ENCODE data around the gene ANKRD23. TPM values are rescaled to one million over a fixed set of nuclear protein-coding genes. Genes with fewer than 3 reads are reported as not detected.
"Not testable (repeated sequence)": the region's sequence is repeated elsewhere in the genome, so short reads cannot be mapped to it uniquely, and the experiment has no call there.

ANKRD23 gene
- total and polyA plus RNA-seq, 12 donors = 0.96 to 40.0 (median 14.5) TPM

DNA sequence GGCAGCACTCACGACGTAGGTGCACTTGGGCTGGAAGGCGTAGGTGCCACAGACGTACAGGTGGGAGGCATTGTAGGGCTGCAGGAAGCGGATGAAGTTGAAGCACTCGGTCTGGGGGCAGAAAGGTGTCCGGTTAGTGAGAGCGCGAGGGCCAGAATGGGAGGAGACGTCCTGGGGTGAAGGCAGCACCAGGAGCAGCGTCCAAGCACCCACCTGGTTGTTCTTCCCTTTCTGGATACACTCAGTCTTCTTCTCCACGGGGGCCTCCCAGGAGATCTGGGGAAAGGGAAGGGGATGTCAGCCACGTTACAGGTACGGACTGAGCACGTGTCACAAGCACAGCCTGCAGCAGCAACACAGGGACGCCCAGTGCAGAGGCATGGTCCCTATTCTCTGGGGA is 21.8 kb upstream of the ANKRD23 start:
- H3K36me3 ChIP-seq = peaks cover 9 to 76% (median 59%) of the 10 kb centered on the region in 9 donors
- peak overlapping the region in 4 of 10 donors; percentile 72 to 100 (median 98) for H3K4me3 ChIP-seq
- no peak for DNase-seq
- H3K9me3 ChIP-seq = no peaks in the 10 kb centered on the region
- TF ChIP-seq, protein P1, sequence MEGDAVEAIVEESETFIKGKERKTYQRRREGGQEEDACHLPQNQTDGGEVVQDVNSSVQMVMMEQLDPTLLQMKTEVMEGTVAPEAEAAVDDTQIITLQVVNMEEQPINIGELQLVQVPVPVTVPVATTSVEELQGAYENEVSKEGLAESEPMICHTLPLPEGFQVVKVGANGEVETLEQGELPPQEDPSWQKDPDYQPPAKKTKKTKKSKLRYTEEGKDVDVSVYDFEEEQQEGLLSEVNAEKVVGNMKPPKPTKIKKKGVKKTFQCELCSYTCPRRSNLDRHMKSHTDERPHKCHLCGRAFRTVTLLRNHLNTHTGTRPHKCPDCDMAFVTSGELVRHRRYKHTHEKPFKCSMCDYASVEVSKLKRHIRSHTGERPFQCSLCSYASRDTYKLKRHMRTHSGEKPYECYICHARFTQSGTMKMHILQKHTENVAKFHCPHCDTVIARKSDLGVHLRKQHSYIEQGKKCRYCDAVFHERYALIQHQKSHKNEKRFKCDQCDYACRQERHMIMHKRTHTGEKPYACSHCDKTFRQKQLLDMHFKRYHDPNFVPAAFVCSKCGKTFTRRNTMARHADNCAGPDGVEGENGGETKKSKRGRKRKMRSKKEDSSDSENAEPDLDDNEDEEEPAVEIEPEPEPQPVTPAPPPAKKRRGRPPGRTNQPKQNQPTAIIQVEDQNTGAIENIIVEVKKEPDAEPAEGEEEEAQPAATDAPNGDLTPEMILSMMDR (IDR thresholded peaks at IDR 0.05) = no peak
- intact Hi-C loops (cut with DNase I) = loop anchor here in 2 of 10 donors (2.0 to 5.0 kb wide), 2 partner anchors 42 to 43 kb away; no protein-coding TSS in a partner anchor
- 76 to 78% methylated on average over 16 of the region's 16 CpGs for WGBS, 2 donors
- peaks cover 16 to 71% (median 61%) of the 10 kb centered on the region in 9 donors for H3K4me1 ChIP-seq
- H3K27me3 ChIP-seq = peaks cover 0 to 36% (median 0%) of the 10 kb centered on the region in 7 donors
- H3K27ac ChIP-seq = peak overlapping the region in 6 of 10 donors; percentile 98 to 100 (median 100)
- ATAC-seq = no peak

DNA sequence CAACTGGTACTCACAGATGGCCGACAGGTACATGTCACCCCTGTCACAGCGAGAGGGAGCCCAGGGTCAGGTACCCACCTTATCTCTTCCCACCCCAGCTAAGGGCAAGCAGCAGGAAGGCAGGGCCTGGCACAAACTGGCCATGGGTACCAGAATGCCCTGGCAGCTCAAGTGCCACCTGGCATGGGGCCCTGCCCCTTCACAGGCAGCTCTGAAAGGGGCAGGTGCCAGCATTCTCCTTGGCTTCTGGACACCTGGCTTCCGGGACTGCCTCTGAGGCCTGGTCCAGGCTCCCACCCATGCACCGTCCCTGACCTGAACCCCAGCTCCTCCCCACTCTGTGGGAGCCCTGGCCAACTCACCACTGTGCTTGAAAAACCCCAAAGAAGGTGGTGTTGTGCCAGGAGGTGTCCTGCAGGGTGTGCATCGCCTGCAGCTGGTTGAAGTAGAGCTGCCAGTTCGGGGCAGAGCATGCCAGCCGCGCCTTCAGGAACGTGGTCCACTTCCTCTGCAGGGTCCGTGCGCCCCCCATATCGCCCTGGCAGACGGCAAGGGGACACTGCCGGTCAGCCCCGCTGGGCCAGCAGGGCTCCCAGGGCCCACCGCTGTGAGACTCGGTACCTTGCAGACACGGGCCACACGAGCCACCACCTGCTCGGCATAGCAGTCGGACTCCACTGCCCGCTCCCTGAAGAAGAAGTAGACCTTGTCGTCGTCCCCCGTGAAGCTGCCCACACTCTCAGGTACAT is 20.7 kb upstream of the ANKRD23 start:
- TF ChIP-seq, protein P1 (IDR thresholded peaks at IDR 0.05) = peak in 2 of 9 donors; percentile 11 to 24
- Histone ChIP-seq H3K36me3 (peaks cover 9 to 86% (median 63%) of the 10 kb centered on the region in 9 donors), H3K9me3 (no peaks in the 10 kb centered on the region), H3K4me1 (peaks cover 24 to 78% (median 68%) of the 10 kb centered on the region in 9 donors), H3K27ac (peak overlapping the region in 5 of 10 donors; percentile 15 to 99 (median 20)), H3K4me3 (no peak overlapping the region), H3K27me3 (peaks cover 0 to 25% (median 0%) of the 10 kb centered on the region in 7 donors)
- intact Hi-C loops (cut with DNase I) = loop anchor here in 2 of 10 donors (2.0 to 5.0 kb wide), 2 partner anchors 43 to 44 kb away; no protein-coding TSS in a partner anchor
- DNase-seq = peak; percentile 64 to 75
- WGBS, 2 donors = 71 to 73% methylated on average over 25 of the region's 25 CpGs
- peak in 5 of 8 donors; percentile 1 to 43 (median 20) for ATAC-seq

DNA sequence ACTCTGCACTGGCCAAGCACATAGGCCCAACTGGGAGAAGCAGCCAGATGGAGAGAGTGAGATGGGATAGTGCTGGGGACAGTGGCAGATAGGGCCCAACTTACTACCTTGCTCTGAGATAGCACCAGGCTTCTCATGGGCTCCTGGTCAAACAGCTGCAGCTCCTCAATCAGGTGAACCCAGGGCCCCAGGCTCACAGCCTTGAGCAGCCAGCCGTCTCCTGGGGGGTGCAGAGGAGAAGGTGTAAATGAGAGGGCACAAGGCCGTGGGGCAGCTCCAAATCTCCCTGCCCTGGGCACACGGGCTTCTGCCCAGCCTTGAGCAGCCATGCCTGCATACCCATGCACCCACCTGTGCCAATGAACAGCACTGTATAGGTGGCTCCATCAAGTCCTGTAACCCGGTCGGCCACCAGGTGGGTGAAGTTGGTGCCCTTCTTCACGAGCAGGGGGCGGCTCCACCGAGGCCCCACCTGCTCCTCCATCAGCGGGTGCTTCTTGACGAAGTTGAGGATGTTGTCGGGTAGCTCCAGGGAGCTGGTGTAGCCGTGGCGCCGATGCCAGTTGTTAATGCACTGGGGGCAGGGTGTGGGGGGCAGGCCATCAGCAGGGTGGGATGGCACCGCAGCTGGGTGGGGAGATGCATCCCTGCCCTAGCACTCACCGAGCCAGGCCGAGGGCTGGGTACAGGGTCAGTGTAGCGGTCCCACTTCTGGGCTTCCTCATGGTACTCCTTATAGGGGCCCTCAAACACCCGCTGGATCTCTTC is 19.9 kb upstream of the ANKRD23 start:
- intact Hi-C loops (cut with DNase I) = loop anchor here in 1 of 10 donors (2.0 kb wide), 1 partner anchor 45 kb away; no protein-coding TSS in a partner anchor
- peaks cover 27 to 86% (median 76%) of the 10 kb centered on the region in 9 donors for H3K4me1 ChIP-seq
- H3K9me3 ChIP-seq = no peaks in the 10 kb centered on the region
- 84 to 86% methylated on average over 19 of the region's 19 CpGs for WGBS, 2 donors
- ATAC-seq (no peak), DNase-seq (no peak)
- peak overlapping the region in 2 of 10 donors; percentile 2 to 17 for H3K27ac ChIP-seq
- TF ChIP-seq, protein P1 (IDR thresholded peaks at IDR 0.05) = no peak
- peaks cover 9 to 86% (median 63%) of the 10 kb centered on the region in 9 donors for H3K36me3 ChIP-seq
- H3K27me3 ChIP-seq = peaks cover 0 to 20% (median 0%) of the 10 kb centered on the region in 7 donors
- H3K4me3 ChIP-seq = no peak overlapping the region

DNA sequence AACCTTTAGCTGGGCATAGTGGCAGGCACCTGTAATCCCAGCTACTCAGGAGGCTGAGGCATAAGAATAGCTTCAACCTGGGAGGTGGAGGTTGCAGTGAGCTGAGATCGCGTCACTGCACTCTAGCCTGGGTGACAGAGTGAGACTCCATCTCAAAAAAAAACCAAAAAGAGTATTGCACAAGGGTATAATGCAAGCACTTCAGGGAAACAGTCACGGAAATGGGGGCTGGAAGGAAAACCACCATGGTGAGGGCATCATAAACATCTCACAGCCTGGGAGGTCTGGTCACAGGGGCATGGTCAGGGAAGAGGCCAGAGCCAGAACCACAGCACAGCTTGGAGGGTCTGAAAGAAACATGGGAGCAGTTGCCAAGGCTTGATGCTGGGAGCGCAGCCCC is 19.2 kb upstream of the ANKRD23 start:
- H3K27ac ChIP-seq; intact Hi-C loops (cut with DNase I); DNase-seq; H3K4me3 ChIP-seq; ATAC-seq; H3K9me3 ChIP-seq: not testable (repeated sequence)
- H3K36me3 ChIP-seq = peaks cover 9 to 84% (median 63%) of the 10 kb centered on the region in 9 donors
- H3K27me3 ChIP-seq = peaks cover 0 to 17% (median 0%) of the 10 kb centered on the region in 7 donors
- H3K4me1 ChIP-seq = peaks cover 29 to 88% (median 78%) of the 10 kb centered on the region in 9 donors
- WGBS, 2 donors = 89 to 90% methylated on average over 4 of the region's 4 CpGs
